Heart left ventricle (tissue), 16 donors: ENCODE data around the gene ARAP1. TPM values are rescaled to one million over a fixed set of nuclear protein-coding genes. Genes with fewer than 3 reads are reported as not detected.

Experiments
- ATAC-seq, 4 donors: fragments of 200-7000 bp; cut with Tn5 transposase; one replicate each; pipeline ENCODE4 v1.9.1; 2020 to 2022; ENCODE audit warnings: moderate library complexity in 4 of 4, mild to moderate bottlenecking in 3 of 4, moderate number of reproducible peaks in 1 of 4
- DNase-seq, 5 donors: peaks; one replicate each; pipeline ENCODE4 v3.0.0-alpha.2; 2020
- H3K27ac ChIP-seq, 12 donors: fragments of 200-600 bp; sonication (generic) in 4 of 12; one replicate each; pipeline versions ENCODE4 v1.5.0 to v1.8.0; 2016 to 2022; ENCODE audit warnings: mild to moderate bottlenecking in 2 of 12
- H3K27me3 ChIP-seq, 9 donors: fragments of 200-600 bp; sonication (generic) in 2 of 9; one replicate each; pipeline versions ENCODE4 v1.5.1 to v1.8.0; 2016 to 2022; ENCODE audit warnings: mild to moderate bottlenecking in 3 of 9
- H3K36me3 ChIP-seq, 9 donors: fragments of 200-600 bp; sonication (generic) in 2 of 9; one replicate each; pipeline versions ENCODE4 v1.5.0 to v1.8.0; 2018 to 2022; ENCODE audit warnings: mild to moderate bottlenecking in 2 of 9
- H3K4me1 ChIP-seq, 12 donors: fragments of 200-600 bp; sonication (generic) in 4 of 12; one replicate each; pipeline versions ENCODE4 v1.5.0 to v1.8.0; 2016 to 2022; ENCODE audit warnings: mild to moderate bottlenecking in 3 of 12
- H3K4me3 ChIP-seq, 12 donors: fragments of 200-600 bp; sonication (generic) in 4 of 12; one replicate each; pipeline versions ENCODE4 v1.5.0 to v1.8.0; 2017 to 2022; ENCODE audit warnings: mild to moderate bottlenecking in 9 of 12, moderate library complexity in 4 of 12
- H3K9me3 ChIP-seq, 12 donors: fragments of 200-600 bp; sonication (generic) in 4 of 12; one replicate each; pipeline versions ENCODE4 v1.5.0 to v1.8.0; 2016 to 2022; ENCODE audit warnings: mild to moderate bottlenecking in 1 of 12
- POLR2A ChIP-seq, 2 donors: fragments of 450-650 bp; IDR thresholded peaks; one replicate each; pipeline ENCODE4 v1.6.1; 2017; ENCODE audit warnings: antibody characterized with exemption in 2 of 2, mild to moderate bottlenecking in 2 of 2, moderate library complexity in 2 of 2
- WGBS, 4 donors: extraction: QIAGEN DNeasy Blood & Tissue Kit in 2 of 4; methylation state at CpG; one replicate each; pipeline versions ENCODE4 v1.1.5 to v1.1.7; 2013 to 2018; 5-methylcytosine and 5-hydroxymethylcytosine counted together
- intact Hi-C, 10 donors: fragments of 100-400 bp; cut with DNase I; formaldehyde crosslinking; loops; one replicate each; pipeline versions ENCODE4 v1.11.1 to v1.14.2; 2022
- polyA plus RNA-seq, 2 donors: library from polyadenylated mRNA; stranded (reverse); fragments of 200-250 nt; gene quantifications; one replicate each; pipeline ENCODE4 v1.2.3, GENCODE V29; 2013
- total RNA-seq, 9 donors: library from RNA; depleted of rRNA in 2 of 9; stranded (reverse); fragments of >200 nt in 2 of 9; fragmentation: NEBNext Ultra II Directional in 3 of 9; extraction: Animal tissue kit (Norgen Biotek cat#: 25700) in 3 of 9; gene quantifications; one replicate each; pipeline versions ENCODE4 v1.1.0 to v1.2.4, GENCODE V29; 2016 to 2023
- TF ChIP-seq, protein P1 (sequence below), 12 donors: fragments of 200-600 bp; sonication (generic) in 4 of 12; IDR thresholded peaks; one replicate each; pipeline versions ENCODE4 v1.5.0 to v1.8.0; 2018 to 2022; ENCODE audit warnings: antibody characterized with exemption in 12 of 12, mild to moderate bottlenecking in 5 of 12
- donor health status: ischemic (EF 13 %, LVEDD 7.1; RV severe dilation, severe dysfunction).
- donor health status: healthy with polysubstance abuse.
- donor health status: DM: no; HTN: yes; CAD: no.
- donor health status: DM: no; HTN: no; CAD: no.
- donor health status: ischemic (EF 25% LVEDD 6.9; RV normal size, moderate dysfunction).
- donor health status: ischemic (EF 25% LVEDD 5.7; RV mildly dilated, moderate dysfunction).
- donor health status: healthy.
- donor health status: DM: yes; HTN: yes; CAD: no.
- donor health status: ischemic (EF 35%, LVEDD 5.7; RV mildly dilated, moderate dysfunction).
- donor health status: nonischemic (EF 11% LVEDD 7.7; RV severe dilation, severe dysfunction).
- donor health status: DM: yes; HTN: yes; CAD: no.
- donor health status: PGD.
- donor health status: ischemic (EF 29% LVEDD 5.4; RV normal size, mild dysfunction).
- donor health status: nonischemic (EF 23%, LVEDD 6.1; RV moderate dilation, normal function).

Gene ARAP1
- total and polyA plus RNA-seq, 11 donors, result 35.4 to 116 (median 43.6) TPM

DNA sequence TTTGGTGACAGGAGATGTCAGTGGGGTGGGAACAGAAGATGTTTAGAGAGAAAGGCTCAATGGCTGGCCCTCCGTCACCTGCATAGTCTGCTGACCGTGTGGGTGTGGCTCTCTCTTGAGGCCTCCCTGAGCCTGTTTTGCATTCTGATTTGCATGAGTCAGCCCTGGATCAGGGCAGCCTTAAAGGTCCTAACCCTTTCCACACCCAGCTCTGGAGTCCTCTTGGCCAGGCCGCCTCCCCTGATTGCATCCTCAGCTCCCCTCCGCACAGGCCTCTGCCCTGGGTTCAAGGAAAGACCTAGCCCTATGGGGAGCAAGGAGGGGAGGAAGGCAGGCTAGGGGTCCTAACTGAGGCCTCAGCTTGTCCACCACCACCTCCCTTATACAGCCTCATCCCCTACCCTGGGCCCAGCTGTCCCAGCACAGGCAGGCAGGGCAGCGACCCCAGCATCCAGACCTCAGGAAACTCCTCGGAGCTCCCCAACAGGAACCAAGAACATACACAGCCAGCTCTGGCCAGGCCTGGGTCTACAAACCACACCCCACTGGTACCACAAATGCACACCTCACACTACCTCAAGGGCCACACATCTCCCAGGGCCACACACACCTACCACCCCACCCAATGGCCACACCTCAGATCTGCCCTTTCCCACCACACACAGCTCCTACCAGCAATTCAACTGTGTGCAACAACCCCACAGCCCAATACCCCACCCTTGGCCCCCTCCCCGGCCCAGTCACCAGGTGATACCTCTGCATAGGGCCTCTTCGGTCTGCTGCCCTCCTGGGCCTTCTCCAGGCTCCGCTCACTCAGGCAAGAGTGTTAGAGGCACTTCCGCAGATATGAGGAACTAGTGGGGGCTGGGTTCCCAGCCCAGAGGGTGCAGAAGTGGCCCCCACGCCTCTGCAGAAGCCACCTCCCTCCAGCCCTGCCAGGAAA, 13.7 kb downstream of the ARAP1 start:
- Histone ChIP-seq H3K27ac (peak overlapping the region in 8 of 12 donors; percentile 18 to 93 (median 48)), H3K4me3 (peak overlapping the region in 7 of 12 donors; percentile 13 to 57 (median 23)), H3K36me3 (no peaks in the 10 kb centered on the region), H3K27me3 (no peaks in the 10 kb centered on the region), H3K9me3 (no peaks in the 10 kb centered on the region), H3K4me1 (peaks cover 0 to 98% (median 35%) of the 10 kb centered on the region in 12 donors)
- no peak for TF ChIP-seq POLR2A (IDR thresholded peaks at IDR 0.05)
- TF ChIP-seq, protein P1, sequence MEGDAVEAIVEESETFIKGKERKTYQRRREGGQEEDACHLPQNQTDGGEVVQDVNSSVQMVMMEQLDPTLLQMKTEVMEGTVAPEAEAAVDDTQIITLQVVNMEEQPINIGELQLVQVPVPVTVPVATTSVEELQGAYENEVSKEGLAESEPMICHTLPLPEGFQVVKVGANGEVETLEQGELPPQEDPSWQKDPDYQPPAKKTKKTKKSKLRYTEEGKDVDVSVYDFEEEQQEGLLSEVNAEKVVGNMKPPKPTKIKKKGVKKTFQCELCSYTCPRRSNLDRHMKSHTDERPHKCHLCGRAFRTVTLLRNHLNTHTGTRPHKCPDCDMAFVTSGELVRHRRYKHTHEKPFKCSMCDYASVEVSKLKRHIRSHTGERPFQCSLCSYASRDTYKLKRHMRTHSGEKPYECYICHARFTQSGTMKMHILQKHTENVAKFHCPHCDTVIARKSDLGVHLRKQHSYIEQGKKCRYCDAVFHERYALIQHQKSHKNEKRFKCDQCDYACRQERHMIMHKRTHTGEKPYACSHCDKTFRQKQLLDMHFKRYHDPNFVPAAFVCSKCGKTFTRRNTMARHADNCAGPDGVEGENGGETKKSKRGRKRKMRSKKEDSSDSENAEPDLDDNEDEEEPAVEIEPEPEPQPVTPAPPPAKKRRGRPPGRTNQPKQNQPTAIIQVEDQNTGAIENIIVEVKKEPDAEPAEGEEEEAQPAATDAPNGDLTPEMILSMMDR (IDR thresholded peaks at IDR 0.05), result no peak
- intact Hi-C loops, result loop anchor here in 1 of 10 donors (5.0 kb wide), 1 partner anchor 39 kb away; no protein-coding TSS in a partner anchor
- DNase-seq (peak in 3 of 5 donors; percentile 51 to 77 (median 67)), ATAC-seq (peak in 3 of 4 donors; percentile 7 to 42 (median 21))
- 83 to 93% (median 90%) methylated on average over 8 to 11 of the region's 11 CpGs for WGBS, 4 donors

DNA sequence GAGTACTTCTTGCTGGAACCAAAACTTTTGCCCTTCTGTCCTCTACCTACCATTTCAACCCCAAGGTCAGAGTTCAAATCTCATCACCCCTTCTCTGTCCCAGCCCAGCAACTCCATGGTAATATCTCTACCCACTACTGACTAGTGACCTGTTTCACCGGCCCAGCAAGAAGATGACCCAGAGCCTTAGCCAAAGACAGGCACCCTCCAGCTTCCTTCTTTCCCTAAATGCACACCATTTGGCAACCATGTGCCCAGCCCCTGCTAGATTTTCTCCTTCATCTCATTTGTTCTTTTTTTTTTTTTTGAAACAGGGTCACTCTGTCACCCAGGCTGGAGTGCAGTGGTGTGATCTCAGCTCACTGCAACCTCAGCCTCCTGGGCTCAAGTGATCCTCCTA, 14.9 kb downstream of the ARAP1 start:
- TF ChIP-seq POLR2A (IDR thresholded peaks at IDR 0.05), result no peak
- TF ChIP-seq, protein P1 (IDR thresholded peaks at IDR 0.05), result no peak
- peak overlapping the region in 7 of 12 donors; percentile 6 to 93 (median 66) for H3K27ac ChIP-seq
- H3K4me3 ChIP-seq, result peak overlapping the region in 1 of 12 donors; percentile 57
- no peak for ATAC-seq
- no peaks in the 10 kb centered on the region for H3K36me3 ChIP-seq
- intact Hi-C loops, result loop anchor here in 1 of 10 donors (5.0 kb wide), 1 partner anchor 40 kb away; no protein-coding TSS in a partner anchor
- peaks cover 0 to 92% (median 31%) of the 10 kb centered on the region in 12 donors for H3K4me1 ChIP-seq
- WGBS, 4 donors, result 88 to 98% (median 92%) methylated on average over 1 of the region's 1 CpG
- H3K9me3 ChIP-seq, result no peaks in the 10 kb centered on the region
- H3K27me3 ChIP-seq, result no peaks in the 10 kb centered on the region
- peak in 2 of 5 donors; percentile 10 to 18 for DNase-seq

DNA sequence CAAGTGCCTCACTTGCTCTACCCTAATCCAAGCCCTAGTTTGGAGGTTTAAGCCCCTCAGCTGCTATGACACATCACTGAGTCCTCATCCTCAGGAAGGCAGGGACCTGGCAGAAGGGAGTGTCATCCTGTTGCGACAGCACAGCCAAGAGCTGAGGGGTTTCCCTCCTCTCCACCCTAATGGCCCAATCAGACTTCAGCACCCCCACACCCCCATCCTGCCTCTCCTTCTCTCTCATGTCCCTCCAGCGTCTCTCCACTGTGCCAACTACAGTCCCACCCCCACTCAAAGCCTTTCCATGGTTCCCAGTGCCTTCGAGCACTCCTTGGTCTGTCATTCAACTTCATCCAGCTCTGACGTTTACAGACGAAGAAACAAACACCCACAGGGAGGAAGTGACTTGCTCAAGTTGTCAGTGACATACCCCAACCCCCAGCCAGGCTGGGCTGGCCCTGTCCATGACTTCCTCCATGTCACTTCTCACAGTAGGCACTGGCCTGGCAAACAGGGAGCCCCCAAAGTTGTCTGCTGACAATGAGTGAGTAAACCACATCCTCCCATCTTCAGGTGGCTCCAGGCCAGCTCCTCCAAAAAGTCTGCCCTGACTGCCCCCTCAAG, 15.6 kb downstream of the ARAP1 start:
- TF ChIP-seq, protein P1 (IDR thresholded peaks at IDR 0.05), result no peak
- TF ChIP-seq POLR2A (IDR thresholded peaks at IDR 0.05), result peak in 1 of 2 donors; percentile 13
- peaks cover 0 to 84% (median 24%) of the 10 kb centered on the region in 12 donors for H3K4me1 ChIP-seq
- H3K27ac ChIP-seq, result peak overlapping the region in 8 of 12 donors; percentile 49 to 93 (median 67)
- no peaks in the 10 kb centered on the region for H3K27me3 ChIP-seq
- peaks cover 0 to 4% (median 0%) of the 10 kb centered on the region in 9 donors for H3K36me3 ChIP-seq
- peak; percentile 19 to 62 (median 44) for ATAC-seq
- no peaks in the 10 kb centered on the region for H3K9me3 ChIP-seq
- intact Hi-C loops, result loop anchor here in 1 of 10 donors (5.0 kb wide), 1 partner anchor 41 kb away; no protein-coding TSS in a partner anchor
- H3K4me3 ChIP-seq, result peak overlapping the region in 1 of 12 donors; percentile 57
- DNase-seq, result peak; percentile 57 to 82 (median 67)
- WGBS, 4 donors, result 33 to 42% (median 40%) methylated on average over 5 of the region's 5 CpGs
